Endothelial cell of umbilical vein (primary cell): ENCODE results near the gene NECTIN2. TPM values are rescaled to one million over a fixed set of nuclear protein-coding genes. Genes with fewer than 3 reads are reported as not detected.

ENCODE experiments used
- BruUV-seq: library from RNA; stranded (reverse); fragments of 400-500 nt; replicated peaks from 2 replicates; lab custom pipeline; 2021; lab: Mats Ljungman, UMichigan
- CTCF ChIA-PET: fragments of 300-600, 350-600 bp; sonication (Branson Sonifier 250); formaldehyde crosslinking; loops from one replicate; lab custom pipeline; 2021; ENCODE audit warnings: antibody characterized with exemption, inconsistent platforms; lab: Charles Lee
- POLR2A ChIA-PET: fragments of 300-600, 350-600 bp; sonication (Branson Sonifier 250); formaldehyde crosslinking; loops from one replicate; lab custom pipeline; 2021; ENCODE audit warnings: antibody characterized with exemption, inconsistent platforms; lab: Charles Lee
- DNase-seq: peaks from one replicate; pipeline ENCODE4 v3.0.0-alpha.2; 2011; ENCODE audit warnings: low read depth, low spot score
- FAIRE-seq: peaks from 2 replicates; lab custom pipeline; 2011; peaks lifted over from hg19 to GRCh38; lab: Jason Lieb, UNC
- H2AFZ ChIP-seq: 2 replicates; pipeline ENCODE4 v1.6.0; 2012; ENCODE audit warnings: low read depth, low read length, control low read depth, inconsistent platforms
- H3K27ac ChIP-seq: 2 replicates; pipeline ENCODE4 v1.5.1; 2011; ENCODE audit warnings: low read depth, mild to moderate bottlenecking, control low read depth, low read length, moderate library complexity; ENCODE audit not compliant: insufficient read depth
- H3K27me3 ChIP-seq, 2 experiments: 2 replicates each; pipeline versions ENCODE4 v1.6.0 to v1.6.1; 2011; ENCODE audit warnings: low read length in 2 of 2, mixed read lengths in 1 of 2; ENCODE audit not compliant: control insufficient read depth in 2 of 2, insufficient read depth in 2 of 2
- H3K36me3 ChIP-seq, 2 experiments: 2 replicates in 1 of 2; 3 replicates in 1 of 2; pipeline ENCODE4 v1.5.1; 2011; ENCODE audit warnings: low read length in 2 of 2, mild to moderate bottlenecking in 1 of 2, moderate library complexity in 1 of 2; ENCODE audit not compliant: control insufficient read depth in 2 of 2, insufficient read depth in 2 of 2; ENCODE audit errors: extremely low read depth in 1 of 2
- H3K4me1 ChIP-seq: 3 replicates; pipeline ENCODE4 v1.5.1; 2011; ENCODE audit warnings: mild to moderate bottlenecking, low read length; ENCODE audit not compliant: control insufficient read depth, insufficient read depth; ENCODE audit errors: extremely low read depth
- H3K4me2 ChIP-seq: 2 replicates; pipeline ENCODE4 v1.6.1; 2011; ENCODE audit warnings: low read length, control low read depth, mixed read lengths; ENCODE audit not compliant: insufficient read depth
- H3K4me3 ChIP-seq, 3 experiments: fragments of 200-600 bp in 1 of 3; sonication (generic), shearing (Covaris generic) in 1 of 3; replicated peaks in 1 of 3; 2 replicates each; pipeline ENCODE4 v1.5.1; 2011 to 2016; ENCODE audit warnings: control low read depth in 3 of 3, low read length in 3 of 3, mild to moderate bottlenecking in 2 of 3, inconsistent platforms in 1 of 3, low read depth in 1 of 3, moderate library complexity in 1 of 3; ENCODE audit not compliant: insufficient read depth in 1 of 3
- H3K79me2 ChIP-seq: 2 replicates; pipeline ENCODE4 v1.6.0; 2012; ENCODE audit warnings: low read length, inconsistent platforms; ENCODE audit not compliant: control insufficient read depth, insufficient read depth
- H3K9ac ChIP-seq: replicated peaks from 2 replicates; pipeline ENCODE3; 2011; ENCODE audit warnings: low read length, control low read depth; ENCODE audit not compliant: insufficient read depth; ENCODE audit errors: extremely low read depth
- H3K9me1 ChIP-seq: replicated peaks from 3 replicates; pipeline ENCODE4 v1.6.0; 2011; ENCODE audit warnings: mild to moderate bottlenecking, low read length; ENCODE audit not compliant: control insufficient read depth, insufficient read depth; ENCODE audit errors: extremely low read depth
- H3K9me3 ChIP-seq: replicated peaks from 2 replicates; pipeline ENCODE4 v1.5.1; 2012; ENCODE audit warnings: low read length, inconsistent platforms; ENCODE audit not compliant: control insufficient read depth, insufficient read depth
- H4K20me1 ChIP-seq: replicated peaks from 2 replicates; pipeline ENCODE3; 2011; ENCODE audit warnings: mild to moderate bottlenecking, low read length; ENCODE audit not compliant: control insufficient read depth, insufficient read depth; ENCODE audit errors: extremely low read depth
- CTCF ChIP-seq, 2 donors: IDR thresholded peaks; 1 replicate in 1 of 2; 2 replicates in 1 of 2; pipeline ENCODE4 v1.5.1; 2011; ENCODE audit warnings: low read length in 2 of 2, mild to moderate bottlenecking in 2 of 2, moderate library complexity in 2 of 2, control low read depth in 1 of 2, inconsistent platforms in 1 of 2, low read depth in 1 of 2; ENCODE audit not compliant: insufficient read depth in 1 of 2; ENCODE audit errors: extremely low read depth in 1 of 2
- EZH2 ChIP-seq: IDR thresholded peaks from 2 replicates; pipeline ENCODE4 v1.6.1; 2012; ENCODE audit warnings: borderline replicate concordance, low read depth, mild to moderate bottlenecking, moderate library complexity, low read length, inconsistent platforms; ENCODE audit not compliant: severe bottlenecking
- FOS ChIP-seq: IDR thresholded peaks from 2 replicates; pipeline ENCODE4 v1.6.1; 2011; ENCODE audit warnings: mild to moderate bottlenecking, low read length, moderate library complexity, borderline replicate concordance; ENCODE audit not compliant: insufficient read depth
- GATA2 ChIP-seq: IDR thresholded peaks from 2 replicates; pipeline ENCODE4 v1.7.0; 2011; ENCODE audit warnings: low read depth, mild to moderate bottlenecking, moderate library complexity, mixed read lengths, low read length; ENCODE audit not compliant: insufficient read length, insufficient read depth
- JUN ChIP-seq: IDR thresholded peaks from 2 replicates; pipeline ENCODE4 v1.6.1; 2011; ENCODE audit warnings: borderline replicate concordance, low read depth; ENCODE audit not compliant: insufficient read length, insufficient read depth
- MAX ChIP-seq: IDR thresholded peaks from 2 replicates; pipeline ENCODE4 v1.6.1; 2011; ENCODE audit not compliant: insufficient read depth, insufficient read length
- MYC ChIP-seq: IDR thresholded peaks from one replicate; pipeline ENCODE4 v1.6.1; 2011; ENCODE audit warnings: mild to moderate bottlenecking, low read depth, low read length
- POLR2A ChIP-seq: IDR thresholded peaks from 2 replicates; pipeline ENCODE4 v1.6.1; 2012; ENCODE audit warnings: low read depth, mild to moderate bottlenecking, control low read depth, low read length
- POLR2AphosphoS5 ChIP-seq: IDR thresholded peaks from 2 replicates; pipeline ENCODE4 v1.6.1; 2012; ENCODE audit warnings: low read depth, mild to moderate bottlenecking, control low read depth, low read length, moderate library complexity; ENCODE audit not compliant: insufficient read depth
- dilution Hi-C: fragments of 300-500 bp; cut with MboI; formaldehyde crosslinking; loops from one replicate; pipeline ENCODE4 v1.15.0; 2019; ENCODE audit warnings: low sequenced_read_pairs; ENCODE audit not compliant: extremely low pct_ligation_motif_present
- intact Hi-C: fragments of 100-400 bp; cut with micrococcal nuclease; formaldehyde crosslinking; loops from one replicate; pipeline ENCODE4 v1.10.0; 2022
- polyA plus RNA-seq, 4 experiments: library from polyadenylated mRNA; depleted of rRNA in 3 of 4; stranded (reverse) in 3 of 4; unstranded in 1 of 4; fragments of >200 nt; gene quantifications; 2 replicates each; pipeline versions ENCODE4 v1.2.1 to v1.2.3, GENCODE V29; 2011 to 2012; ENCODE audit warnings: missing spikeins in 1 of 4
- total RNA-seq: library from RNA; stranded (reverse); gene quantifications from 2 replicates; pipeline ENCODE4 v1.2.3, GENCODE V29; 2021

Gene NECTIN2
- total and polyA plus RNA-seq, 2 donors (not counting 3 experiments of a cell fraction or from before 2014, with no cell fraction given), result 211 to 238 TPM

DNA sequence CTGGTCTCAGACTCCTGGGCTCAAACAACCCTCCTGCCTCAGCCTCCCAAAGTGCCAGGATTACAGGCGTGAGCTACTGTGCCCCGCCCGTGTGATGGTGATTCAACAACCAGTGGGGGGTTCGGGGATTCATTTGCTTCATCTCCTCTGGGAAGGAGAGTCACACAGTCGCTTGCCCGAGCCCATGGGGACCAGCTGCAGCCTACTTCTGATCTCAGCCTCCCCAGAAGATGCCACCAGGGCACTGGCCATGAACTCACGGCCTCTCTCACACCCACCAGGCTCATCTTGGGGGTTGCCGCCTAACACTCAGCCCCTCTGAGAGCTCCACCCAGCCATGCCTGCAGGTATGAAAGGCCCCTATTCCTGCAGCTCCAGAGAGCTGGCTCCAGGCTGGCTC is 51.7 kb downstream of the NECTIN2 start:
- Histone ChIP-seq H3K79me2 (peaks cover 18% of the 10 kb centered on the region), H3K4me3 (no peak overlapping the region), H3K36me3 (peaks cover 9 to 41% of the 10 kb centered on the region in 2 experiments), H2AFZ (no peak overlapping the region), H3K27me3 (no peaks in the 10 kb centered on the region), H3K9me3 (no peaks in the 10 kb centered on the region), H3K9ac (no peak overlapping the region), H3K27ac (no peak overlapping the region), H3K4me1 (no peaks in the 10 kb centered on the region), H3K4me2 (no peak overlapping the region), H3K9me1 (no peaks in the 10 kb centered on the region), H4K20me1 (no peaks in the 10 kb centered on the region)
- DNase-seq (no peak), FAIRE-seq (no peak)
- intact Hi-C loops (no loop called here), dilution Hi-C loops (no loop called here)
- CTCF ChIA-PET, result interaction anchor here (0.6 to 1.5 kb wide), 2 partner anchors 13 to 91 kb away, joined by 3 to 4 read pairs; no protein-coding TSS in a partner anchor
- TF ChIP-seq JUN (no peak), GATA2 (no peak), MAX (no peak), EZH2 (no peak), MYC (no peak), CTCF (IDR thresholded peaks at IDR 0.05; ENCODE audit: extremely low read depth in 1 of 2, insufficient read depth in 1 of 2, low read depth in 1 of 2, low read length in 2 of 2) (no peak), POLR2AphosphoS5 (no peak), FOS (no peak), POLR2A (no peak)
- POLR2A ChIA-PET, result no interaction called here
- BruUV-seq, result no TSS peak
